HG03097 (cell line): Measurements from ENCODE around the gene COL15A1.

ENCODE experiments used
- ATAC-seq: cut with Tn5 transposase; IDR thresholded peaks from one replicate; pipeline ENCODE4 v1.9.1; 2021; ENCODE audit not compliant: unreplicated experiment, low FRiP score

COL15A1 gene

GRCh38 chr9:98915599-98915998, 28.1 kb upstream of the COL15A1 start:
- ATAC-seq, result no peak

DNA sequence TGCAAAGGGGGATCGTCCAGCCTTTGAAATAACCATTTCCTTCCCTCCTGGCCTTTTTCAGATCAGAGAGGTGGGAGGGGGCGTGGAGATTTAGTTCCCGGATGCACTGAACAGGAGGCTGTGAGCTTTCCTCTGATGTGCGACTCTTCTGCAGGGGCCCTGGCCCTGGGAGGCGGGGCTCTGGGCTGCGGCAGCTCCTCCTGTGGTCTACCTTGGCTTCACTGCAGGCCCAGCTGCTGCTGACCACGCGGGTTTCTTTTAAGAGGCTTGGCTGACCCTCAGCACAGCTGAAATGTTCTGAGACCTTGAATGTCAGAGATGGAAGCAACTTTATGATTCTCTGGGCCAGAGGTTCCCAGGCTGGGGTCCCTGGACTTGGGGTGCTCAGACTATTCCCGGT, 27.0 kb upstream of the COL15A1 start:
- ATAC-seq, result no peak

GRCh38 chr9:98917746-98918487, 25.8 kb upstream of the COL15A1 start:
- no peak for ATAC-seq

DNA sequence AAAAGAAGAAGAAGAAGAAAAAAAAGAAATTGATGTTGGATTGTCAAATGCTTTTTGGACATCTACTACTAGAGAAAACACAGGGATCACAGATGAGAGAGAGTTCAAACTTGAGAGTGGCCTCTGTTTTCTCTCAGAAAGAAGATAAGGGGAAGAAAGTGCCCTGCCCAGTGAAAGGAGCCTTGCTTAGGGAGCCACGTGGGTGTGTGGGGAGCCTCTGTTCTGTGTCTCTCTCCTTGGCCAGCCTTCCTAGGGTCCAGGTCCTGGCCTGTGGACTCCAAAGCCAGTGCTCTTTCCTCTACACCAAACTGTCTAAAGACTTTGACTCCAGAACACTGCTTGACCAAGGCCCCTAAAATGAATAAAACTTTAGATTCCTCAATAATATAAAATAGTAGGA, 22.0 kb upstream of the COL15A1 start:
- ATAC-seq, result no peak

- no peak for ATAC-seq
These were observed 20.8 kb upstream of the COL15A1 start for GRCh38 chr9:98922721-98923435.

DNA sequence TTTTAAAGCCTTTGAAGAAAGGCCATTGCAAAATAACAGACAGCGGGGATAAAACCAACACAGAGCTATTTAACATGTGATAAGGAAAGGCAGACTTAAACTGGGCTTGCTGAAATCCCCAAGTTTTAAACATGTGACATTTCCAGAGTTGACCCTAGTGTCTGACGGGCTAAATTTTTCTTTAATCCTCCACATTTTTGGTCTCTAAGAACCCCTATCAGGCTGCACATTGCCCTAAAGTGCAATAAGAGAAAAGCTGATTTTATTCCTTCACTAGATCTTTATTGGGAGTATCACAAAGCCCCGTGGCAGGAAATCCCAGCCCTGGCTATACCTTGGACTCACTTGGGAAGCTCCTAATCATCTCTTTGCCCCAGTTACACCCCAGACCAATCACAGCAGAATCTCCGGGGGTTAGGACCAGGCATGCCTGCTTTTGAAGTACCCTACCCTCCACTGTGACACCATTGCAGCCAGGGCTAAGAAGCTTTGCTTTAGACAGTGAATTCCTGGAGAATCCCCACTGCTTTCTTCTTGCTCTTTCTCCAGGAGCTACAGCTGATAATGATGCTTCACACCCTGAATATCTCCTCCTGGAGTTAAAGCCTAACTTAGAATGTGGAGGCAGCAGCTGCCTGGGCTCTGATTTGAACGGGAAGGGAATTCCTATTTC, 20.1 kb upstream of the COL15A1 start:
- ATAC-seq, result no peak

- no peak for ATAC-seq
These were observed 18.5 kb upstream of the COL15A1 start for GRCh38 chr9:98924946-98925820.

GRCh38 chr9:98925956-98926355, 17.8 kb upstream of the COL15A1 start:
- no peak for ATAC-seq

GRCh38 chr9:98927724-98928123, 16.0 kb upstream of the COL15A1 start:
- ATAC-seq, result no peak

GRCh38 chr9:98929071-98929470, 14.6 kb upstream of the COL15A1 start:
- no peak for ATAC-seq

DNA sequence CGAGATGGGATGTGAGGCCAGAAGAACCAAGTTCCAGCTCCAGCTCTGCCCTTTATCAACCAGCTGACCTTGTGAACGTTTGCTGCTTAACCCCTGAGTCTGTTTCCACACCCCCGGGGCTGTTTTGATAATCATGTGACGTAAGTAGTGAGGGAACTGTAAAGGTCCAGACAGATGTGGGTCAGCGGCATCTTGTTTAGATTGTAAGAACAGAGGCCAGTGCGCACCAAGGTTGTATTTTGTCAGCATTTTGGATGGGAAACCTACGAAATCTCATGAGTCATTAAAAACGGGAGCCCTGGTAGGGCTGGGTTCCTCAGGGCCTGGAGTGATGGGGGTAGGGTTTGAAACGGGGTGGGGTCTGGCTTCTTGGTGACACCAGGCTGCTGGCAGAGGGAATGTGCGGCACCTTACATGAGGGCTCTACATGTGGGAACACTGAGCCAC, 13.8 kb upstream of the COL15A1 start:
- no peak for ATAC-seq

DNA sequence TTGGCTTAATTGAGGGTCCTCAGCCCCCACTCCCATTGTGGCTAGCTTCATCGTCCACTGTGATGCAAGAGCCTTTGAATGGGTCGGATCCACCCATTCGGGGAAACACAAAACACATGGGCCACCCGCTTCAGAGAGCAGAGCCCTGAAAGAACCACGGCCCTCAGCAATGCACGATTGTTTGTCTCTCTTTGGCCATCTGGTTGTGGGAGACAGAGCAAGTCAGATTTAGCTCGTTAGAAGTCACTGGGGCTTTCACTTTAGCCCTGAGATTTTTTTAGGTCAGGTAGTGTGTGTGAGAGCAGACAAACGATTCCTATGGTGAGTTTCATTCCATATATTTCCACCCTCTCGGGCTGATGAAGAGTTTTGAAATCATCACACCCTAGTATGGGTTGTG, 12.9 kb upstream of the COL15A1 start:
- no peak for ATAC-seq

GRCh38 chr9:98931600-98932389, 11.9 kb upstream of the COL15A1 start:
- ATAC-seq, result no peak

DNA sequence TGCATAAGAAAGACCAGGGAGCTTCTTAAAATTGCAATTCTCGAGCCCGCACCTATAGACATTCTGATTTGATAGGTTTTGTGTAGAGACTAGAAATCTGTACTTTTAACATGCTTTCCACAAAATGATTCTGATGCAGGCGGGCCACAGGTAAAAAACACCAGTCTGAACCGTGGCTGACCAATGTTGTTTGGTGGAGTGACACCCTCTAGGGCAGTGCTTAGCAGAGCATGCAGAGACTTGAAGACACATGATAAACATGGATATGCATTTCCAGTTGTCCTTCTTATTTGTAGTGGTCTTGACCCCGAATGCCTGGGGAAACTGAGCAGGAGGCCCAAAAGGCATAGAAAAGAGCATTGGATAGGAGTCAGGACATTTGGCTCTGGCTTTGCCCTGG, 10.5 kb upstream of the COL15A1 start:
- no peak for ATAC-seq

DNA sequence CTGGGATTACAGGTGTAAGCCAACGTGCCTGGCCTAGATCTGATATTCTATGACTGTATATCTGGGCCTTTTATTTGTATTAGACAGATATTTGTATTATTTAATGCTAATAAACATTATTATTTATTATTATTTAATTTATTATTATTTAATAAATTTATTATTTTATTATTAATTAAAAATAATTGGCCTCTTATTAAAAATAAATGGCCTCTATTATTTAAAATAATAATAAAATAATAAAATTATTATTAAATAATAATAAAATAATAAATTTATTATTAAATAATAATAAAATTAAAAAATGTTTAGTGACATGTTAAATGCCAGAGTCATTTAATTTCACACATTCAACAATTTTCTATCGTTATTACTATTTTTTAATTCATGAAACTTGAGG, 9.8 kb upstream of the COL15A1 start:
- no peak for ATAC-seq

DNA sequence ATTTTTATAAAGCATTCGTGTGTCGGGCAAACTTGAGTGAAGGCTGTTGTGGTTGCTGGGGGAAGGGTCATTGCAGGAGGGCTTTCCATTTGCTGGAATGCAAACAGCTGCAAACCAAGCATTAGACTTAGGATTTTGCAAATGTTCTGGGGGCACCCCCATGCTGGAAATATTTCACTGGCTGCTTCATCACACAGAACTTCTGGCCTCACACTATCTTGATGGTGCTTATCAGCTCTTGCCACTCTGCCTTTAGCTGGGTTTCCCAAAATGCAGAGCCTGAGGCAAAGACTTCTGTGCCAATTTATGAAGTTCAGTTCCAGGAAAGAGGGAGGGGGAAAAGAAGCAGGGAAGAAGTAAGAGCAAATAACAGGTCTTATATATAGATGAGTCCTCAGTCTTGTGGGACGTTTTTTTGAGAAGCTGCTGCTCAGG, 8.6 kb upstream of the COL15A1 start:
- ATAC-seq, result no peak

DNA sequence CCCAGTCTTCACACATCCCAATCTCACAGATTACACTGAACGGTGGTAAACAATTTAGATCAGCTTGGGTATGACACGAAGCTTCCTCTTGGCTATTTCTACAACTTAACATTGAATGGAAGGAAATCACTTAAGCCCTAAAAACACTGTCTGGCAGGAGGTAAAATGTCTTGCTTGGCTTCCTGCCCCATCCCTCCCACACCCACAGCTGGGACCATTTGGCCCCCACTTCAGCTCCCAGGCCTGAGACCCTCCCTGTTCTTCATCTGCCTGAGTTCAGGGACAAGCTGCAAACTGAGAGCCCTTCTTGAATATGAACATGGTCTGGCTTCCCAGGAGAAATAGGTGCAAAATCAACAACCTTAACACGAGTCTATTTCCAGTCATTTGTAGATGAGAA, 3.4 kb upstream of the COL15A1 start:
- no peak for ATAC-seq

DNA sequence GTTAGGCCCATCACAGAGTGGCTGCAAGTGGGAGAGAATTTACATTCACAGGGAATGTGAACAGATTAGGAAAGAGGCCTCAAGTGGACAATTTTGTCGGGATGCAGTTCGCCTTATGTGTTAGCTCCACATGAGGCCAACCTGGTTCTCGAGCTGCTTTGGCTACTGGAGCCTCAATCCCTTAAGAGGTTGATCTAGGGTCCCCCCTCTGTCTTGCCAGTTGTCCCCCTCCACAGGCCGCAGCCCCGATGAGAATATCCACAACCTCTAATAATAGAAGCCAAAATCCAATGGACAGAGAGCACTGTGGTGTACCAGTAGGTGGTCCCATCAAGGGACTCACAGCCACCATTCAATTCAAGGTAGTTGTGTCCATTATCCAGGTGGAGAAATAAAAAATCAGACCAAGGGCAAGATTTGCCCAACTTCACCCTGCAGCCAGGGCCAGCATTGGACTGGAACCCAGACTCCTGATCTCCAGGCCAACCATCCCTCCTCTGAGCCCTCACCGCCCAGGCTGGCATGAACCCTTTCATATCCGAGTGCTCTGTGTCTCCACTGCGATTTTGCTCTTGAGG, 1.7 kb upstream of the COL15A1 start:
- ATAC-seq, result no peak

GRCh38 chr9:98942906-98943681, 613 bp upstream of the COL15A1 start:
- ATAC-seq, result no peak
